Measurements from ENCODE around the gene PHKA2.

PHKA2 gene

DNA sequence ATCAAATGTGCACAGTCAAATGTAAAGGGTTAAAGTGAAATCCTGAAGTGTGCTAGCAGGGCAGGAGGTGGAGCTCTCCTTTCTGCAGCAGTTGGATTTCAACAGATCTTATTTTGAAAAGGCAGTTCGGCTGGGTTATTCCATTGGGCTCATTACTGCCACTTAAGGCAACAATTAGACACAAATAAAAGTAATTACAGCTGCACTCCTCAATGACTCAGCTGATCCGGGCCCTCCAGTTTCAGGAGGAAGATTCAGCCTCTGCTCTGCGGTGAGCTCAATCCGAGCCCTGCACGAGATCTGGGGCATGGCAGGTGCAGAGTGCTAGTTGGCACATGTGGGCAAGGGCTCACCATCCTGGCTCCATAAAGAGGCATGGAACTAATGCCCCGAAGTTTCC lies 85.4 kb downstream of the PHKA2 start:
- no peak for TF ChIP-seq CTCF (conservative IDR thresholded peaks at IDR 0.05; ENCODE audit: low read depth)
- no peak for DNase-seq (ENCODE audit: low spot score)
- ChIA-PET CTCF (interaction anchor here (0.6 kb wide), 2 partner anchors 488 to 503 kb away, joined by 3 read pairs; no protein-coding TSS in a partner anchor), POLR2A (ENCODE audit: low non-redundant PET) (no interaction called here)
- no peak overlapping the region for H3K27ac ChIP-seq

- no peak overlapping the region for H3K27ac ChIP-seq
- POLR2A ChIA-PET (ENCODE audit: low non-redundant PET), result no interaction called here
- CTCF ChIA-PET, result interaction anchor here (0.6 kb wide), 2 partner anchors 488 to 502 kb away, joined by 3 read pairs; no protein-coding TSS in a partner anchor
- no peak for DNase-seq (ENCODE audit: low spot score)
- TF ChIP-seq CTCF (conservative IDR thresholded peaks at IDR 0.05; ENCODE audit: low read depth), result no peak
Measured at GRCh38 chrX:18898091-18898490, 85.8 kb downstream of the PHKA2 start.

- CTCF ChIA-PET, result no interaction called here
- H3K27ac ChIP-seq, result no peak overlapping the region
- POLR2A ChIA-PET (ENCODE audit: low non-redundant PET), result no interaction called here
- TF ChIP-seq CTCF (conservative IDR thresholded peaks at IDR 0.05; ENCODE audit: low read depth), result no peak
- no peak for DNase-seq (ENCODE audit: low spot score)
Measured at GRCh38 chrX:18897611-18898010, 86.3 kb downstream of the PHKA2 start.

DNA sequence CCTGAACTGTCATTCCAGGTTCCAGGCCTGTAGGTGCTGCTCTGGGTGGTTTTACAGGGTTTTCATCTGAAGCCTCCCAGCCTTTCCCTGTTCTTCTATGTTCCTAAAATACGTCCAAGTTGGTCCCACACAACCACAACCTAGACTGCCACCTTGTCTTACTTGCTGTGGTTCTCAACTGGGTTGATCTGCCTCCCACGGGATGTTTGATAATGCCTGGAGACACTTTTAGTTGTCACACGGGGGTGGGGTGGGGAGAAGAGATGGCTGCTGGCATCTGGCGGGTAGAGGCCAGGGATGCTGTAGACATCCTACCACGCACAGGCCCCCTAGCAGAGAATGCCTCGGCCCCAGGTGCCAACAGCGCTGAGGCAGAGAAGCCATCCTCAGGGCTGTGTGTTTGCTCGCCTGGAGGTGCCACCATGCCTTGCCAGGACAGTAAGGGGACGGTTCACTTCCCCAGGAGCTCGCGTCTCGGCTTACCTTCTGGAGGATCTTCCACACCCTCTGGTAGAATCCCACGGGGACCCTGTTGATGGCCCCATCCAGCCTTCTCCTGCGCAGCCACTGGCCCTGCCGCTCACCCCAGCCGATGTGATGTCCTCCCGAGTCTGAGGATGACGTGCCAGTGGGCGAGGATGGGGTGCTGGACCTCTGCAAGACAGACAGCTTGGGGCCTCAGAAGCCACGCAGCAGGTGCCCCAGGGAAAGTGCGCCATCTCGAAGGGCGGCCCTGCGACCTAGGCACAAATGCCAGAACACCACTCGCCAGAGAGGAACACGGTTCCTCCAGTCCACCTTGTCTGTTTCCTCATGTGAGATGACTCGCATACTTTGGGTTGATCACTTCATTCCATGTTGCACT lies 87.0 kb downstream of the PHKA2 start:
- no peak for DNase-seq (ENCODE audit: low spot score)
- POLR2A ChIA-PET (ENCODE audit: low non-redundant PET), result no interaction called here
- H3K27ac ChIP-seq, result peak overlapping the region; percentile 88
- TF ChIP-seq CTCF (conservative IDR thresholded peaks at IDR 0.05; ENCODE audit: low read depth), result no peak
- CTCF ChIA-PET, result interaction anchor here (0.6 kb wide), 1 partner anchor 486 kb away, joined by 4 read pairs; no protein-coding TSS in a partner anchor

- ChIA-PET POLR2A (ENCODE audit: low non-redundant PET) (no interaction called here), CTCF (interaction anchor here (0.6 to 0.7 kb wide), 4 partner anchors 32 to 325 kb away, joined by 3 to 4 read pairs (median 4); no protein-coding TSS in a partner anchor)
- peak overlapping the region; percentile 88 for H3K27ac ChIP-seq
- TF ChIP-seq CTCF (conservative IDR thresholded peaks at IDR 0.05; ENCODE audit: low read depth), result peak; percentile 83
- peak; percentile 63 for DNase-seq (ENCODE audit: low spot score)
Measured at GRCh38 chrX:18895189-18895951, 88.5 kb downstream of the PHKA2 start.

GRCh38 chrX:18894156-18894555 lies 89.8 kb downstream of the PHKA2 start:
- POLR2A ChIA-PET (ENCODE audit: low non-redundant PET), result no interaction called here
- no peak for DNase-seq (ENCODE audit: low spot score)
- TF ChIP-seq CTCF (conservative IDR thresholded peaks at IDR 0.05; ENCODE audit: low read depth), result no peak
- CTCF ChIA-PET, result no interaction called here
- peak overlapping the region; percentile 88 for H3K27ac ChIP-seq

All from RWPE1 (cell line).